Mucosa of descending colon (tissue), 3 donors: Measurements from ENCODE around the gene ALPK1. TPM values are rescaled to one million over a fixed set of nuclear protein-coding genes. Genes with fewer than 3 reads are reported as not detected.
"Not testable (repeated sequence)": the region's sequence is repeated elsewhere in the genome, so short reads cannot be mapped to it uniquely, and the experiment has no call there.

Experiments
- ATAC-seq: fragments of 200-7000 bp; cut with Tn5 transposase; one replicate; pipeline ENCODE4 v1.9.1; 2020; ENCODE audit warnings: mild to moderate bottlenecking, moderate library complexity
- DNase-seq, 3 donors: peaks; one replicate each; pipeline ENCODE4 v3.0.0-alpha.2; 2020
- H3K36me3 ChIP-seq: fragments of 200-600 bp; one replicate; pipeline ENCODE4 v1.8.0; 2021; ENCODE audit warnings: low read depth, mild to moderate bottlenecking
- H3K4me1 ChIP-seq: fragments of 200-600 bp; one replicate; pipeline ENCODE4 v1.8.0; 2021; ENCODE audit warnings: low read depth, mild to moderate bottlenecking
- H3K4me3 ChIP-seq: fragments of 200-600 bp; one replicate; pipeline ENCODE4 v1.8.0; 2021; ENCODE audit warnings: mild to moderate bottlenecking
- H3K9me3 ChIP-seq: fragments of 200-600 bp; one replicate; pipeline ENCODE4 v1.8.0; 2021; ENCODE audit warnings: mild to moderate bottlenecking
- CTCF ChIP-seq: fragments of 200-600 bp; IDR thresholded peaks from one replicate; pipeline ENCODE4 v1.8.0; 2022; ENCODE audit warnings: antibody characterized with exemption, mild to moderate bottlenecking
- intact Hi-C, 2 donors: fragments of 100-400 bp; cut with DNase I in 1 of 2; cut with micrococcal nuclease in 1 of 2; formaldehyde crosslinking; loops; one replicate each; pipeline versions ENCODE4 v1.11.0 to v1.11.1; 2022; cut with DNase I, micrococcal nuclease
- total RNA-seq, 3 donors: library from RNA; stranded (reverse); fragmentation: NEBNext Ultra II Directional in 2 of 3; extraction: Animal tissue kit (Norgen Biotek cat#: 25700) in 2 of 3; gene quantifications; one replicate each; pipeline versions ENCODE4 v1.2.1 to v1.2.4, GENCODE V29; 2021 to 2023
- donor health status: DM: no; HTN: no; CAD: no; lungs with moderate emphysema.
- donor health status: DM: no; HTN: no; CAD: no.
- donor health status: DM: no; HTN: yes; CAD: no.

The ALPK1 gene
- total RNA-seq, 3 donors from 2014 or later: 23.1 to 39.8 (median 31.0) TPM

- H3K4me1 ChIP-seq: peaks cover 5% of the 10 kb centered on the region
- no peaks in the 10 kb centered on the region for H3K9me3 ChIP-seq
- H3K4me3 ChIP-seq: no peak overlapping the region
- DNase-seq (no peak), ATAC-seq (peak; percentile 25)
- TF ChIP-seq CTCF: no peak
- intact Hi-C loops: no loop called here
- no peaks in the 10 kb centered on the region for H3K36me3 ChIP-seq
These were observed 5.4 kb downstream of the ALPK1 start for GRCh38 chr4:112302320-112303274.

- ATAC-seq, intact Hi-C loops, DNase-seq, H3K9me3 ChIP-seq, H3K4me1 ChIP-seq, H3K36me3 ChIP-seq, H3K4me3 ChIP-seq: not testable (repeated sequence)
These were observed 8.3 kb downstream of the ALPK1 start for GRCh38 chr4:112305477-112305876.

- intact Hi-C loops, H3K4me1 ChIP-seq, ATAC-seq, H3K36me3 ChIP-seq, H3K9me3 ChIP-seq, DNase-seq, H3K4me3 ChIP-seq: not testable (repeated sequence)
These were observed 12.2 kb downstream of the ALPK1 start for GRCh38 chr4:112309263-112309791.

- no peak overlapping the region for H3K4me3 ChIP-seq
- intact Hi-C loops: no loop called here
- no peak for ATAC-seq
These were observed 14.3 kb downstream of the ALPK1 start for GRCh38 chr4:112311516-112311915.

GRCh38 chr4:112312610-112313239, 15.6 kb downstream of the ALPK1 start:
- ATAC-seq (peak; percentile 45), DNase-seq (no peak)
- intact Hi-C loops: no loop called here
- H3K4me1 ChIP-seq: no peaks in the 10 kb centered on the region
- no peaks in the 10 kb centered on the region for H3K9me3 ChIP-seq
- no peak overlapping the region for H3K4me3 ChIP-seq
- H3K36me3 ChIP-seq: no peaks in the 10 kb centered on the region
- no peak for TF ChIP-seq CTCF

More at GRCh38 chr4:112311516-112311915, 14.3 kb downstream of the ALPK1 start:
- no peak for DNase-seq
- Histone ChIP-seq H3K36me3 (no peaks in the 10 kb centered on the region), H3K4me1 (no peaks in the 10 kb centered on the region), H3K9me3 (no peaks in the 10 kb centered on the region)
- TF ChIP-seq CTCF: no peak

GRCh38 chr4:112315446-112315845, 18.3 kb downstream of the ALPK1 start:
- DNase-seq (no peak), ATAC-seq (no peak)
- Histone ChIP-seq H3K36me3 (no peaks in the 10 kb centered on the region), H3K4me3 (no peak overlapping the region), H3K9me3 (no peaks in the 10 kb centered on the region), H3K4me1 (no peaks in the 10 kb centered on the region)
- TF ChIP-seq CTCF: no peak
- intact Hi-C loops: no loop called here
